HCT116 (cell line): ENCODE data around the gene ZBTB7B.

ENCODE experiments used
- CEBPB ChIP-seq: IDR thresholded peaks from 2 replicates; pipeline ENCODE4 v1.6.1; 2012; ENCODE audit warnings: low read depth
- CTCF ChIP-seq, 3 experiments: fragments of 200-600 bp in 1 of 3; sonication (generic) in 1 of 3; IDR thresholded peaks in 2 of 3; conservative IDR thresholded peaks in 1 of 3; 2 replicates each; pipeline ENCODE4 v1.5.1; 2012 to 2017; ENCODE audit warnings: low read depth in 2 of 3, low read length in 2 of 3, antibody characterized with exemption in 1 of 3, borderline replicate concordance in 1 of 3, control low read depth in 1 of 3, mild to moderate bottlenecking in 1 of 3, mixed read lengths in 1 of 3, mixed run types in 1 of 3, moderate library complexity in 1 of 3; ENCODE audit not compliant: insufficient read depth in 1 of 3
- EGR1 ChIP-seq: IDR thresholded peaks from 2 replicates; pipeline ENCODE4 v1.6.1; 2012; ENCODE audit warnings: low read depth
- EZH2 ChIP-seq: fragments of 200-600 bp; sonication (generic); IDR thresholded peaks from 2 replicates; pipeline ENCODE4 v1.6.1; 2017; ENCODE audit warnings: antibody characterized with exemption, mixed run types
- EZH2phosphoT487 ChIP-seq: fragments of 200-600 bp; IDR thresholded peaks from 2 replicates; pipeline ENCODE4 v1.6.1; 2018; ENCODE audit warnings: antibody characterized with exemption, borderline replicate concordance
- JUND ChIP-seq: IDR thresholded peaks from 2 replicates; pipeline ENCODE4 v1.6.1; 2012
- MAX ChIP-seq: IDR thresholded peaks from 2 replicates; pipeline ENCODE4 v1.6.1; 2012
- POLR2A ChIP-seq: IDR thresholded peaks from 2 replicates; pipeline ENCODE4 v1.7.0; 2011; ENCODE audit warnings: borderline replicate concordance; ENCODE audit not compliant: insufficient read depth, insufficient read length; ENCODE audit errors: extremely low read depth
- POLR2AphosphoS5 ChIP-seq: IDR thresholded peaks from 2 replicates; pipeline ENCODE4 v1.6.1; 2011; ENCODE audit warnings: mild to moderate bottlenecking, low read depth, low read length, moderate library complexity
- RAD21 ChIP-seq: IDR thresholded peaks from 2 replicates; pipeline ENCODE4 v1.6.1; 2012; ENCODE audit warnings: low read depth, mild to moderate bottlenecking
- SIN3A ChIP-seq: IDR thresholded peaks from 2 replicates; pipeline ENCODE4 v1.6.1; 2012; ENCODE audit warnings: low read depth
- SP1 ChIP-seq: IDR thresholded peaks from 2 replicates; pipeline ENCODE4 v1.6.1; 2012; ENCODE audit warnings: low read depth
- ZBTB33 ChIP-seq: IDR thresholded peaks from 2 replicates; pipeline ENCODE4 v1.6.1; 2011; ENCODE audit warnings: mild to moderate bottlenecking, low read length, moderate library complexity; ENCODE audit not compliant: insufficient replicate concordance; ENCODE audit errors: extremely low read depth

DNA sequence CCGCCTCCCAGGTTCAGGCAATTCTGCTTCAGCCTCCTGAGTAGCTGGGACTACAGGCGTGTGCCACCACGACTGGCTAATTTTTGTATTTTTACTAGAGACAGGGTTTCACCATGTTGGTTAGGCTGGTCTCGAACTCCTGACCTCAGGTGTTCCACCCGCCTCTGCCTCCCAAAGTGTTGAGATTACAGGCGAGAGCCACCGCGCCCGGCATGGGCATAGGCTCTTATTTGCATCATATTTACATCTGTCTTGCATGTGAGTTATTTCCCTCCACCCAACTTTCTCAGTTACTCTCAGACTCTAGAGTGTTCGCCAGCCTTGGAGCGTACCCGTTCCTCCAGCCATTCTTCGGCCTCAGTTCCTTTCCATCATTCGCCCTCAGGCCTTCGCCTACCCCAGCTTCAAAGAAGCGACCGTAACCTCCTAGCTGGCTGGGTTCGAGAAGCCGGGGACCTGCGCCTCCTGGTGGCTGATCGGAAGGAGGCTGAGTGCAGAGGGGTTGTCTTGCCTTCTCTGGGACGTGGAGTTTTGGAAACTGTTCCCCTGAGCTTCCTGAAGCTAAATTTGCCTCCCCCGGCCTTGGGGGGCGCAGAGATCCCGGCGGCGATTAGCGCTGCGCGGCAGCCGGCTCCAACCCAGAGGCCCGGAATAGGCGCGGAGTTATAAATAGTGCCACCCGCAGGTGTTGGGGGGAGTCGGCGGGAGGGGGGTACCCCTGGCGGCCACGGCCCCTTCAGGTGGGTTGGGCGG is 3.6 kb upstream of the ZBTB7B start:
- TF ChIP-seq CTCF (IDR thresholded peaks at IDR 0.05 in 2 of 3, conservative IDR thresholded peaks at IDR 0.05 in 1 of 3; ENCODE audit: borderline replicate concordance in 1 of 3, insufficient read depth in 1 of 3, low read depth in 2 of 3, low read length in 2 of 3) (peak in 2 of 3 experiments; percentile 96 to 97; a peak in 4 of 6 replicates), RAD21 (no peak), CEBPB (no peak), MAX (no peak), SP1 (no peak), SIN3A (no peak), ZBTB33 (no peak), EZH2 (no peak), EGR1 (no peak), POLR2AphosphoS5 (no peak; the same call in 1 of the 2 replicates), EZH2phosphoT487 (no peak), JUND (no peak), POLR2A (peak; percentile 72)
